Retinal pigment epithelial cell (primary cell): ENCODE measurements around the gene MCU.

Source experiments
- DNase-seq: peaks from one replicate; pipeline ENCODE4 v3.0.0-alpha.2; 2010; ENCODE audit warnings: low read depth
- H3K4me3 ChIP-seq: 2 replicates; pipeline ENCODE4 v1.5.1; 2011; ENCODE audit warnings: mild to moderate bottlenecking, low read length, control low read depth, moderate library complexity
- TF ChIP-seq, protein P1 (sequence below): conservative IDR thresholded peaks from 2 replicates; pipeline ENCODE4 v1.5.1; 2011; ENCODE audit warnings: low read depth, low read length, control low read depth, inconsistent platforms

The MCU gene

DNA sequence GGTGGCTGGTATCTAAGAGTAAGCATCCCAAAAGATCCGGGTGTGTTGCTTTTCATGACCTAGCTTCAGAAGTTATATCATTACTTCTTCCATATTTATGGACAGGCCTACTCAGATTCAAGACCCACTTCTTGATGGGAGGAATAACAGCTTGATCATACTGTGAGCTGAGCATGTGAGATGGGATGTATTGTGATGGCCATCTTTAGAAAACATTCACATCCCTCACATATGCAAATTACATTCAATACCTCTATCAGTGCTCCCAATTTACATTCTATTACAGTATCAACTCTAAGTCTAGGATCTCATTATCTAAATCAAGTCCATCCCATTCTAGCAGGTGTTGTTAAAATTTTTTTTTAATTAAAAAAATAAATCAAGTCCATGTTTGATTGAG is 101.8 kb downstream of the MCU start:
- DNase-seq: no peak
- TF ChIP-seq, protein P1, sequence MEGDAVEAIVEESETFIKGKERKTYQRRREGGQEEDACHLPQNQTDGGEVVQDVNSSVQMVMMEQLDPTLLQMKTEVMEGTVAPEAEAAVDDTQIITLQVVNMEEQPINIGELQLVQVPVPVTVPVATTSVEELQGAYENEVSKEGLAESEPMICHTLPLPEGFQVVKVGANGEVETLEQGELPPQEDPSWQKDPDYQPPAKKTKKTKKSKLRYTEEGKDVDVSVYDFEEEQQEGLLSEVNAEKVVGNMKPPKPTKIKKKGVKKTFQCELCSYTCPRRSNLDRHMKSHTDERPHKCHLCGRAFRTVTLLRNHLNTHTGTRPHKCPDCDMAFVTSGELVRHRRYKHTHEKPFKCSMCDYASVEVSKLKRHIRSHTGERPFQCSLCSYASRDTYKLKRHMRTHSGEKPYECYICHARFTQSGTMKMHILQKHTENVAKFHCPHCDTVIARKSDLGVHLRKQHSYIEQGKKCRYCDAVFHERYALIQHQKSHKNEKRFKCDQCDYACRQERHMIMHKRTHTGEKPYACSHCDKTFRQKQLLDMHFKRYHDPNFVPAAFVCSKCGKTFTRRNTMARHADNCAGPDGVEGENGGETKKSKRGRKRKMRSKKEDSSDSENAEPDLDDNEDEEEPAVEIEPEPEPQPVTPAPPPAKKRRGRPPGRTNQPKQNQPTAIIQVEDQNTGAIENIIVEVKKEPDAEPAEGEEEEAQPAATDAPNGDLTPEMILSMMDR: no peak

DNA sequence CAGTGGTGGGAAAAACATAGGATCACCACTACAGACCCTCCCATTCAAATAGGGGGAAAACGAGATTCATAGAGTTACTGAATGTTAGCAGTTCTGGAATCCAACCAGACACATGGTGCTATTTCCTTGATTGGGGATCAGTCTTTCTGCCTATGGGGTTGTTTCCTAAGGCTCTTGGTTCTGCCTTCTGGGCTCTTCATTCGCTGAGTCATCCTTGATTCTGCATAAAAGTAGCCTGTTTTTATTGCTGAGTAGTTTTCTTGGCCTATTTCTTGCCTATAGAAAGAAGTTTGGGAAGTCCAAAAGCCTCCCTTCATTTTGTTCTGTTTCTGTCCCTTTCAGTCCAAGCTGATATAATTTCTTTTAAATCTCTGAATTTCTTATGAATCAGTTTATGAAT is 102.3 kb downstream of the MCU start:
- TF ChIP-seq, protein P1: no peak
- no peak for DNase-seq
- no peak overlapping the region for H3K4me3 ChIP-seq

More for the DNA sequence above, 101.8 kb downstream of the MCU start:
- H3K4me3 ChIP-seq: no peak overlapping the region

DNA sequence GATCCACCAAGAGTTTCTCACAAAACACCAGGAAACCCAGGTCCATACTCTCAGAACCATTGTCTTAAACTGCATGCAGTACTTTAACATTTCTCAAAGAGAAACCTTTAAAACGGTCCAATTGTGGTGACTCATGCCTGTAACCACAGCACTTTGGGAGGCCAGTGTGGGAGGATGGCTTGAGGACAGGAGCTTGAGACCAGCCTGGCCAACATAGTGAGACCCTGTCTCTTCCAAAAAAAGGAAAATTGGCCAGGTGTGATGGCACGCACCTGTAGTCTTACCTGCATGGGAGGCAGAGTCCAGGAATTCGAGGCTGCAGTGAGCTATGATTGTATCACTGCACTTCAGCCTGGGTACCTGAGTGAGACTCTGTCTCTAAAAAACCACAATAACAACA is 104.1 kb downstream of the MCU start:
- TF ChIP-seq, protein P1: no peak
- DNase-seq: no peak
- no peak overlapping the region for H3K4me3 ChIP-seq

DNA sequence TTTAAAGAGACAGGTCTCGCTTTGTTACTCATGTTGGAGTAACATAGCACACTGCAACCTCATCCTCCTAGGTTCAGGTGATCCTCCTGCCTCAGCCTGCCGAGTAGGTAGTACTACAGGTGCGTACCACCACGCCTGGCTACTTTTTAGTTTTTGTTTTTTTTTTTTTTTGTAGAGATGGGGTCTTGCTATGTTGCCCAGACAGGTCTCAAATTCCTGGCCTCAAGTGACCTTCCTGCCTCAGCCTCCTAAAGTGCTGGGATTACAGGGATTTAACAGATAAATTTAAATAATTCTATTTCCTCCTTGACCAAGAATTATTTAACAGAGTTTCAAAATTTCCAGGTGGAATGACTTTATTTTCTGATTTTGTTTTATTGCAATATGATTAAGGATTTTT is 104.6 kb downstream of the MCU start:
- TF ChIP-seq, protein P1: no peak
- no peak overlapping the region for H3K4me3 ChIP-seq
- DNase-seq: no peak

DNA sequence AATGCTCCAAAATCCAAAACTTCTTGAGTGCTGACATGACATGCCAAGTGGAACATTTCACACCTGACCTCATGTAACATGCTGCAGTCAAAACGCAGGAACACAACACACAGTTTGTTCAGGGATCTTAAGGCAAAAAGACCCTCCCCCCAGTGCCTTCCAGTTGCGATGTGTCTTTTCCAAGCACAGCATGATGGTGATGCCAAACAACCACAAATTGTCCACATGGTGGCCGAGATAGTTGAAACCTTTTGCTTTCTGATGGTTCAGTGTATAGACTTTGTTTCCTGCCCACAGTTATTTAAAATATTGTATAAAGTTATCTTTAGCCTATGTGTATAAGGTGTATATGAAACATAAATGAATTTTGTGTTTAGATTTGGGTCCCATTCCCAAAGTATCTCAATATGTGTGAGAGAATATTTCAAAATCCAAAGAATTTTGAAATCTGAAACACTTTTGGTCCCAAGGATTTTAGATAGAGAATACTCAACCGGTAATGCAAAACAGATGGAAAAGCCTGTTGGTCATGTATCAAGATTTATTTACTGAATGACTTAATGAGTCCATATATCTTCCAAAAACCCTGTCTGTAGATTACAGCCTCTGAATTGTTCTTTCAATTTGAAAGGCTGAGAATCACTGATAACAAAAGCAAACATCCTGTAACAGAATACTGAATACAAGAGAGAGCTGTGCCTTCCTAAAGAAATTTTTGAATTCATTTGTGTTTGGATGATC is 108.2 kb downstream of the MCU start:
- DNase-seq: no peak
- no peak overlapping the region for H3K4me3 ChIP-seq
- TF ChIP-seq, protein P1: no peak

DNA sequence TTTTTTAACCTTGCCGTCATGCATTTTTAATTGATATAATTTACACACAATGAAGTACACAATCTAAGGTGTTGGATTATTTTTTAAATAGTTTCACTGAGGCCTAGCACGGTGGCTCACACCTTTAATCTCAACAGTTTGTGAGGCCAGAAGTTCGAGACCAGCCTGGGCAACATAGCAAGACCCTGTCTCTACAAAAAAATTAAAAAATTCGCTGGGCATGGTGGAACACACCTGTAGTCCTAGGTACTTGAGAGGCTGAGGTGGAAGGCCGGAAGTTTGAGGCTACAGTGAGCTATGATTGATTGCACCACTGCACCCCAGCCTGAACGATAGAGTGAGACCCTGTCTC is 108.8 kb downstream of the MCU start:
- TF ChIP-seq, protein P1: no peak
- no peak for DNase-seq
- H3K4me3 ChIP-seq: no peak overlapping the region

DNA sequence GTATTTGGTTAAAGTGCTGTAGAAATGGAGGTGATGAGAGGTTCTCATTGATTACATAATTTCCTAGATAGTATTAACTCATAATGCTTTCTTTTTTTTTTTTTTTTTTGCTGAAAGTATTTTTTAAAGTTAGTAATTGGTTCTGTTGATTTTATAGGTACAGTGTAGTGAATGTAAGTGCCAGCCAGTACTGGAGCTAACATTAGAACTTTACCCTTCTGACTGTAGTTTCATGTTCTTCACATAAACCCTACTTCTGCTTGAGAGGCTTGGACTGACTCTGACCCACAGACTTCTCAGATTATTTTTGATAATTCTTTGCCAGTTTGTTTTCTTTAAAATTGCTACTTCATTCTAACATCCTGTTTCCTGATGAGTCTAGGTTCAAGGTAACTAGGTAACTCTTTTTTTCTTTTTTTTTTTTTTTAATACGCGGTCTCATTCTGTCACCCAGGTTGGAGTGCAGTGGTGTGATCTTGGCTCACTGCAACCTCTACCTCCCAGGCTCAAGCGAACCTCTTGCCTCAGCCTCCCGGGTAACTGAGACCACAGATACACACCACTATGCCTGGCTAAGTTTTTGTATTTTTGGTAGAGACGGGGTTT is 109.4 kb downstream of the MCU start:
- no peak overlapping the region for H3K4me3 ChIP-seq
- DNase-seq: no peak

More for the DNA sequence above, 109.4 kb downstream of the MCU start:
- TF ChIP-seq, protein P1: no peak
